Activated CD4-positive, CD25-positive, alpha-beta regulatory T cell treated with anti-CD3 and anti-CD28 coated beads, Interleukin-2, amount 50 U/mL, for 24 hours (primary cell): ENCODE measurements around the gene NSUN7.
A peak's percentile ranks its signal among the peaks of the same experiment; 100 is the strongest.
"Not testable (repeated sequence)": the region's sequence is repeated elsewhere in the genome, so short reads cannot be mapped to it uniquely, and the experiment has no call there.

Experiments
- ATAC-seq, 2 donors: fragments of 150-1000 bp; cut with Tn5 transposase; one replicate each; pipeline ENCODE4 v1.10.0; 2021; ENCODE audit warnings: mild to moderate bottlenecking in 1 of 2, moderate library complexity in 1 of 2

The NSUN7 gene

DNA sequence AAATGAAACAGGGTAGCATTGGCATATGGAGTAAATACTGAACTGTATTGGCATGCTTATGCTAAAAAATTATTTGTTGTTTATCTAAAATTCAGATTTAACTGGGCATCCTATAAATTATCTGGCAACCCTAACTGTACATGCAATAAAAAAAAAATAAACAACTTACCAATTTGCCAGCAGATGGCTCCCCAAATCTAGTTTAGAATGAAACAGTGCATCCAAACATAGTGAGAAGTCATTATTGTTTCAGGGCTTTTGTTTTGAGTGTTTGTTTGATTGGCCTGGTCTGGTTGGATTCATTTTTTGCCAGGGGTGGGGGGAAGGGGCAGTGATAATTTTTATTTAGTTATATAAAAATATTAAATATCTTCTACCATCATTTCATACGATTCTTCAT, 12.8 kb upstream of the NSUN7 start:
- peak in 1 of 2 donors; percentile 20 for ATAC-seq

DNA sequence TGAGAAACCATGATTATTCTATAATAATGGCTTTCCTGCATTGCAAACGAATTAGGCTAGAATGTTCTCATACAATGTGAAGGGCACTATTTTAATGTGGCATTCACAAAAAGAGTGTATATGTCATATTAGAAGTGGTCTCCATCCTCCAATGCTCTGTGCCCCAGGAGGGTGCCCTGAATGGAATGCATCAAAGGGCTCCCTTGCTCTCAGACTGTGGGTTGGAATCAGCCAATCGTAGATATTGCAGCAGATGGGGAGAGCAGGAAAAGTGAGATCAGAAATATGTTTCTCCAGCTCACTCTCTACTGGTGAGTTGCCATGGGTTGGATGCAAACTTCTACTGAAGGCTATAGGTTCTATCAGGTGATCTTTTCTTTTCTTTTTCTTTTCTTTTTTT, 11.9 kb upstream of the NSUN7 start:
- ATAC-seq = no peak

GRCh38 chr4:40739347-40739746, 10.4 kb upstream of the NSUN7 start:
- ATAC-seq = no peak

DNA sequence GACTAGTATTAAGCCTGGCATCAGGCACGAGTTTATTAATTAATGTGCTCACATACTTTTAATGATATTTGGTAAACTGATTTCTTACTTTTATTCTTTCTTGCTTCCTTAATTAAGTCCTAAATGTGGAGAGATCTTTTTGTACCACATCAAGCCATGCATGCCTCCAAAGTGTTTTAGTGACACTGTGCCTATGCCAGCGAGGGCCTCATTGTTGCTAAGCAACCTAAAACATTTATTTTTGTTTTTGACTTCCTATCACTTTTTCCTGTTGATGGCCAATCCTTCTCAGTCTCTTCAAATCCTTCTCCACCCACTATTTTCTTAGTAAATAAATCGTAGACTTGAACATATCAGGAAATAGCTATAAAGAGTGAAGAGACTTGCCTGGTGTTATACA, 5.5 kb upstream of the NSUN7 start:
- ATAC-seq = no peak

DNA sequence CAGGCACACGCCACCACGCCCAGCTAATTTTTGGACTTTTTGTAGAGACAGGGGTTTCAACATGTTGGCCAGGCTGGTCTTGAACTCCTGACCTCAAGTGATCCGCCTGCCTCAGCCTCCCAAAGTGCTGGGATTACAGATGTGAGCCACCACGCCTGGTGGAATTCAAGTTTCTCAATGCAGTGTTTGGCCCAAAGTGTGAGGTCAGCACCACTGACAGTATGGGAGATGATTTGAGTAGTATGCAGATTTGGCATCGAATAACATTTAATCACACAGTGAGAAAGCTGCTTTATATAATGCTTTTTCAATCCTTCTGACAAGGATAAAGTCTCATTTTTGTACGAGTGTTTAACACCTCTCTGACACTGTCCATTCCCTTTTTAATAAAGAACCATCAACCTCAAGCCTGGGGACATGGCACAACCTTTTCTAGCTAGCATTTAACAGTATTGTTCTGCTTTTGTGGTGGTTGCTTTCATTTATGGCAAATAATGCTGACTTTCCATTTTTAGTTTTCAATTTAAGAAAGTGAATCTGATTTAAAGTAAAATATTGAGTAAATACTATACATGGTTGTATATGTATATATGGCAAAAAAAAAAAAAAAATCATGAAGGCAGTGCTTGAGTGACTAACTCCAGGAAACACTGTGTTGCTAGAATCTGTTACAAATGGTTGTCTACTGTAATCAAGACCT, 4.3 kb upstream of the NSUN7 start:
- no peak for ATAC-seq

DNA sequence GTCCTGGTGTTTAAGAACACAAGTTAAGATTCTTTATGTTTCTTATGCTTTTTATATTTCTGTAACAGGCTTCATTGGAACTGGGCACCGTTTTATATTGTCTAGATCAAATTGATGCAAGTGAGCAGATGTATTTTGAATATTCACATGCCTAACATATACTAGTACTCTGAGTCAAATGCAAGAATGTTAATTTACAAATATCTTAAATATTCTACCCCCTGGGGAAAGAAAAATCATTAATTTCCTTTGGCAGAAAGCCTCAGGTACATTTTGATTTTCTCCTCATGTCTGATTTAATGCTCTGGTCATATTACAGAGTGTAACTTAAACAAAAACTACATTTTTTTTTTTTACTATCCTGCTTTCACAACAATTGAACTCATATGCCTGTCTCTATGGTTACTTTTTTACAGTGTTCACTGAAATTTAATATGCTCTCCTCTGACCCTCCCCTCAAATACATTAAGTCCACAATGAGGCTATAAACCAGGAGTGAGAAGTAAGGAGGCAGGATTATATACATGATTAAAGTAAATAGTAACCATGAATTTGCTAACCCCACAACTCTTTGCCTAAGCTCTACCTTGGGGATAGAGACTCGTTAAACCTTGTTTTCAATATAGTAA, 2.4 kb upstream of the NSUN7 start:
- no peak for ATAC-seq

- no peak for ATAC-seq
Observed at GRCh38 chr4:40750461-40751258, 905 bp downstream of the NSUN7 start.

DNA sequence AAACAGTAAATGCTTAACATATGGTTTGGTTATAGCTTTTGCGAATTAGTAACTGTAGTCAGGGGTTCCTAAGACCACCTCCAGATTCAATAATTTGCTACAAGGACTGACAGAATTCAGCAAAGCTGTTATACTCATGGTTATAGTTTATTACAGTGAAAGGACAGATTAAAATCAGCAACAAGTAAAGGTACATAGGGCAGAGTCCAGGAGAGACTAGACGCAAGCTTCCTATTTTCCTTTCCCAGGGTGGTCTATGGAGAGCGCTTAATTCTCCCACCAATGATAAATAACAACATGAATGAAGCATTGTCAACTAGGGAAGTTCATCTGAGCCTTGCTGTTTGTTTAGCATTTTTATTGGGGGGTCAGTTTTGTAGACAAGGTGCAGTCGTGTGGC, 5.9 kb downstream of the NSUN7 start:
- ATAC-seq = no peak

- peak; percentile 97 to 98 for ATAC-seq
Observed at GRCh38 chr4:40763228-40763716, 13.5 kb downstream of the NSUN7 start.

DNA sequence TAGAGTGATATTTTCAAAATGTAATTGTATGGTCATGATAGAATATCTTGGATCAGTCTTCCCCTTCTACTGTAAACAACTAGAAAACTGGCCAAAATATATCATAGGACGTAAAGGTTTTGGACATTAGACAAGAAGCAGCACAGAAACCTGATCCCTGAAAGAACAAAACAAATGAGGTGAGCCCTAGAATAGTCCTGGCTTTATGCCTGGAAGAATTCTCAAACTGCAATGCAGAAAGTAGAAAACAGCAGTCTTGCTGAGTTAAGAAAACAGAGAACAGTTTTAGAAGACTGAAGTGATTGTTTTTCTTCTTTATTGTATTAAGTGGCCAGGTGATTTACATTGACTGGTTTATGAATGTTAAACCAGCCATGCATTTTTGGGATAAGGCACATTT, 19.5 kb downstream of the NSUN7 start:
- ATAC-seq = no peak

DNA sequence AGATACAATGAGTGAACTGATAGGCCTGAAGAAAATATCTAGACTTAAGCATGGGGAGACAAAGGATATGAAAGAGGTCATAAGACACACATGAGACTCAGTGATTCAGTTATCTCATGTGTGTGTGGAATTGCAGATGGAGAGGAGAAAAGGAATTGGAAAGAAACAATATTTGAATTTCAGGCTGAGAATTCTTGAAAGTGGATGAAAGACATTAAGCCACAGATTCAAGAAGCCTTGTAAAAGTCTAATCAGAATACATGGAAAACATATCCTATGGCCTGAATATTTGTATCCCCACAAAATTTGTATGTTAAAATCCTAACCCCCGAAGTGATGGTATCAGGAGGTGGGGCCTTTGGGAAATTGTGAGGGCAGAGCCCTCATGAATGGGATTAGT, 28.3 kb downstream of the NSUN7 start:
- ATAC-seq = no peak

GRCh38 chr4:40782876-40783275, 33.1 kb downstream of the NSUN7 start:
- no peak for ATAC-seq

DNA sequence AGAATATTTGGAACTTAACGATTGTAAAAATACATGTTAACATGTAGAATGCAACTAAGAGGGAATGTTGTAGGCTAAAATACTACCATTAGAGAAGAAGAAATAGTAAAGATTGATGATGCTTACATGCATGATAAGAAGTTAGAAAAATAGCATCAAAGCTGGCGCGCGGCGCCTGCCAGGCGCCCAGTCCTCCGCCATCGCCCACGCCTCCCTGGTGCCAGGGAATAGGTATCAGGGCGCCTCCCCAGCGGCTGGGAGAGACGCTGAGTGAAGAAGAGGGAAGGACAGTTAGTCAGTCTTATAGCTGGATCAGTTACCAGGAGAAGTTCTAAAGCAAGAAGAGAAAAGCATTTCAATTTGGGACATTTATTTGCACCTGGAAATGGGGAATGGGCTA, 36.0 kb downstream of the NSUN7 start:
- no peak for ATAC-seq

- no peak for ATAC-seq
Observed at GRCh38 chr4:40788331-40788730, 38.6 kb downstream of the NSUN7 start.

DNA sequence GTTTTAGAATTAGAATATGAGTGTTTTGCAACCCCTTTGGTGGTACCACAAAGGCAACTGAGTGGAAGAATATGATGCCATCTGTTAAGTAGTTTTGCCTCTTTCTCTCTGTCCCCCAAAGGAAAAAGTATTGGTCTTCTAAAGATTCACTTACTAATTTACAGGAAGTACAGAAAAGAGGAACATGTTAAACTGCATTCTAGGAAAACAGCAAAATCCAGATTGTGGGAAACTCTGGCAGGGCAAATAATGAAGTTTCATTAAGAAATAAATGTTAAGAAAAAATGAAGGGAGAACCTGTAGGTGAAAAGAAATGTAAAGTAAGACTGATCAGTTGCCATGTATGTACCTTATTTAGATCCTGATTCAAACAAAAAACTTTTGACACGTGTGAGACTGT, 39.3 kb downstream of the NSUN7 start:
- ATAC-seq = no peak

DNA sequence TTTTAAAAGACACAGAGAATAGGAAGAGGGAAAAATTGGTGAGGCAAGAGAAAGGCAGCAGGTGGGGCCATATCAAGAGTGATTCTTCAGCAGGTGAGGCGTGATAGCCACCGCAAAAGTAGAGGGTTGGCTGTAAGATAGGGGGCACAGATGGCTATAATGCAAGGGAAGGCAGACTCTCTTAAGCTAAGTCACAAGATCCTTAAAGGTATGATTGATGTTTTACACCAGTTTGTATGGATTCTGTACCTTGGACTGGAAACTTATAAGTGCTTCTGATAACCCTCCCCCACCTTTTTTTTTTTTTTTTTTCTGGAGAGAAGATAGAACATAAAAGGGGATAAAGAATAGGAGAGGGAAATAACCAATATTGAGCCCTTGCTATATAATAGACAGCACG, 40.0 kb downstream of the NSUN7 start:
- no peak for ATAC-seq

DNA sequence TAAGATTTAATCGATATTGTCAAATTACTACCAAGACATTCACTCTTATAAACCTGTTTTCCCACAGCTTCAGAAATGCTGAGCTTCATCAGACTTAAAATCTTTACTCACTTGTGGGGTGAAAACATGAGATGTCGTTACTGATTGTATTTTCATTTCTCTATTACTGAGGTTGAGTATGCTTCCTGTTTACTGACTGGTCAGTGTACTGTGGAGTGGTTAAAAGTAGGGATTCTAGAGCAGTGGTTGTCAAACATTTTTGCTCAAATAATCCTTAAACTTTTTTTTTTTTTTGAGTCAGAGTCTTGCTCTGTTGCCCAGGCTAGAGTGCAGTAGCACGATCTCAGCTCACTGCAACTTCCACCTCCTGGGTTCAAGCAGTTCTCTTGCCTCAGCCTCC, 50.3 kb downstream of the NSUN7 start:
- no peak for ATAC-seq

- ATAC-seq = no peak
Observed at GRCh38 chr4:40804598-40804997, 54.8 kb downstream of the NSUN7 start.

DNA sequence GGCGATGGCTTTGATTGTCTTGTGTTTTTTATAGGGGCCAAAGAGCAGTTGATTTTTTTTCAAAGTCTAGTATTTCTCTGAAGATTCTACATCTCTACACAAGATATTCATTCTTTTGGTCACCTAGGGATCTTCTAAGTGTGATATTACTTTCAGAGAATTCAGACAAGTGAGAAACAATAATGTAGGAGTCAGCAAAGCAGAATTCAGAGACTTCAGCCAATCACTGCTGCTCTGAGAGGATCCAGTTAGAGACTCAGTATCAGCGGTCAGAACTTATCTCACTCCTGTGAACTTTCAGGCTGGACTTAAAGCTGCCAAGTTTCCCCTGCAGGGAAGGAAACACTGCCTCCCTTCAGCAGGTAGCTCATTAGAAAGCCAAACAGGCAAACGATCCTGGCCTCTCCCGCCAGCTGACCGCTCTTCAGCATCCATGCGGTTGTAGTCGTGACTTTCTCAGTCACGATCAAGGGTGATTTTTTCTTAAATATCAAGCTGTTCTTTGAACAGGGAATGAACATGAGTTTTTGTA, 59.2 kb downstream of the NSUN7 start:
- no peak for ATAC-seq

DNA sequence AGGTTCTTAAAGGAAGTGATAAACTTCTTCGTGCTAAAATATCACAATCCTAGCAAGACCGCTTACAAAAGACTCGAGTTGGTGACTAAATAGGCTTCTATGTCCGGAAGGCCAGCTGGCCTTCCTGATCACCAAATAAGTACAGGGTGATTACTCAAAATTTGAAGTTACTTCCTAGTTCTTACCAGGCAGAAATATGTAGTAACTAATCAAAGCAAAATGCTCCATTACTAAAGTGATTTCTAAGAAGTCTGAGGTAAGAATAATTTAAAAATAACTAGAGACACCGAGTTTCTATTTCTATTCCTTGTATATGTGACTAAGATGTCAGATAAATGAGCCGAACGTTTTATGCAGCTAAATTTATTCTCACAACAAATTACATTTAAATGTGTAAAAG, 62.2 kb downstream of the NSUN7 start:
- peak in 1 of 2 donors; percentile 58 for ATAC-seq

DNA sequence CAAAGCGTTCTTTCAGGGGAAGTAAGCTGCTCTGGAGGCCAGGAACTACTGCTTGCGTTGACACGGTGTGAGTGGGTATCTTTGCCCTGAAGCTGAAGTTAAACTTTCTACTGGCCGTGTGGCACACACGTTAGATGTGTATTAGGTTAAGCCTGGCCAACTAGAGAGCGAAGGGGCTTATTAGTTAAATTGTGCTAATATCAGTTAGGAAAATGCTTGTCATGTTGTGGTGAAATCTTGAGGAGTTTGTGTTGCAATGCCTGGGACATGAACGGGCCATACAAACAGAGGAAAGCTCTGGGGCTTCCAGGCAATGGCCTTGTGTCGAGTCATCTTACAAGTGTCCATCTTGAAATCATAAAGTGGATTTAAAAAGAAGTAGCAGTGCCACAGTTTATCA, 62.6 kb downstream of the NSUN7 start:
- no peak for ATAC-seq

DNA sequence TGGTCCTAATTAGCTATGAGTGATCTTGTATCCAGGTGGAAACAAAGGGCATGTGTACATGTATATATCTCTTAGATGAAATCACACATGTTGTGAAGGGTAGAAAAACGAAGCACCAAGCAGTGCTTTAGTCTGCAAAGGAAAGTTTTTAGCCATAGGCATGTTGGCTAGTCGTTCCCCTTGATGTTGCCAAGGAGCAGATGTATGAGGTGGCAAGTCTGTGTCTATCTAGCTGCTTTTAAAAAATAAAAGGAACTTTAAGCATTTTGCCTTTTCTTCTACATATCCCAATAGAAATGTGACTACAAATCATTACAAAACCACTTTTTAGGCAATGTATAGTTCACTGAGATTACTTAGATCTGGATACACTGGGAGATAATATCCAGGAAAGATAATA, 63.1 kb downstream of the NSUN7 start:
- no peak for ATAC-seq

- ATAC-seq = not testable (repeated sequence)
Observed at GRCh38 chr4:40817157-40817556, 67.4 kb downstream of the NSUN7 start.

DNA sequence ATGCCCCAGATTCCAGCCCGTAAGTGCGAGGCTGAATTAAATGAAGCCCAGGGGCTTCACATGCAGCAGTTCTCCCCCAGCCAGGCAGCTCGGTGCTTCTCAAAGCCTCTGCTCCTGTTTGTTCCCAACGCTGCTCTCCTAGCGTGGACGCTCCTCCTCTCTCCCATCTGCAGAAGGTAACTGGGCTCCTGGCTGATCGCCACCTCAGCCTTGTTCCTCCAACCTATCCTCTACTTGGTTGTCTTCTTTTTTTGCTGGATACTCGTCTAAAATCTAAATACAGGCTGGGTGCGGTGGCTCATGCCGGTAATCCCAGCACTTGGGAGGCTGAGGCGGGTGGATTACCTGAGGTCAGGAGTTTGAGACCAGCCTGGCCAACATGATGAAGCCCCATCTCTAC, 70.3 kb downstream of the NSUN7 start:
- no peak for ATAC-seq
